Measurements from ENCODE around the gene TXK.
A peak's percentile ranks its signal among the peaks of the same experiment; 100 is the strongest.
"Not testable (repeated sequence)": the region's sequence is repeated elsewhere in the genome, so short reads cannot be mapped to it uniquely, and the experiment has no call there.

Gene TXK

DNA sequence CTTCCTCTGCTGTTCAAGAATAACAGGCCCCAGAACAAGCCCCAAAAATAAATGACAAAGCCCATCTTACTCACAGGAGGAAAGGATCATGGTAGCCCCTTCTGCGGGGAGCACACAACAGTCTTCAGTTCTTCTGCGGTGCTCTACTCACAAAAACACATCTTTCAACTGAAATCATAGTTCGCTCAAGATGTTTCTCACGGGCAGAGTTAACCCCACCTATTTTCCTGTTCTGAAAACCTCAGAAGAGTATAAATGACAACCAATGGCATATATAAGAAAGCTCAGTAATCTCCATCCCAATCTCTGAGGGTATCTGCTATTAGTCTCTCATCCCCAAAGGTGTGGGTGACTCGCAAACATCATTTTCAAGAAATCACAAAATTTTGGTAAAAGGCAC, at the start of gene TXK:
Gene TXK (minus strand): TSS at position 170 of the 400 bp plus-strand sequence. CDS start 80 bp downstream, at position 90.
- DNase-seq, result no peak

- DNase-seq, result no peak
Measured at GRCh38 chr4:48180234-48180633, 46.2 kb upstream of the TXK start.

- DNase-seq, result no peak
Measured at GRCh38 chr4:48178931-48179330, 44.9 kb upstream of the TXK start.

GRCh38 chr4:48175806-48176205, 41.8 kb upstream of the TXK start:
- no peak for DNase-seq

DNA sequence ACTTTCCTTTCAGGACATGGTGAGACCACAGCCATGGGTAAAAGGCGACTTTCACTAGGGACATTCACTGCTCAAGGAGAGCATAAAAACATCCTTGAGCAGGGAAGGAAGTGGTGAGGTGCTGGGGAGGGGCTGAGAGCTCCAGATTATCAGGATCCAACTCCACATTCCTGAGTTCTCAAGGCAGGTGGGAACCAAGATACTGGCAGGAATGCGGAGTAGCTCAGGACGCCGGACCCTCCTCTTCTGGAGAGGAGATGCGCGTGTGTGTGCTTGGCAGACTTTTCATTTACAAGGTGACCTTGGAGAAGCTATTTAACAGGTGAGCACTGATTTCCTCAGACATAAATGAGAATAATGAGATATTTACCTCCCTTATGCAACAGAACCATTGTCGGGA, 41.3 kb upstream of the TXK start:
- no peak for DNase-seq

GRCh38 chr4:48173056-48173991, 39.3 kb upstream of the TXK start:
- DNase-seq, result peak in 1 of 2 experiments; percentile 42

DNA sequence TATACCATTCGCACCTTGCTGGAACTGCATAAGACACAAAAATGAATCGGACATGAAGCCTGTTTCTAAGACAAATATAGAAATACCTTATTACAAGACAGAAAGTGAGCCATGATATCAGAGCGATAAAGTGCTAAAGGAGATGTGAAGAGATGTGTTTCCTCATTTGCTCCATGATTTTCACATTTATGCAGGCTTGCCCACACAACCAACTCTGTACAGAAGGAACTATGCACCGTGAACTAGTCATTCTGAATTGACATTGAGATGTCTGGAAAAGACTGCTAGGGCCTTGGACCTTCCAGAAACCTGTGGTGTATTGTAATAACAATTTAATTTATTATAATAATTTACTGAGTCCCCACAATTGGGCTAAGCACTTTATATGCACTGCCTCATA, 38.6 kb upstream of the TXK start:
- DNase-seq, result no peak

DNA sequence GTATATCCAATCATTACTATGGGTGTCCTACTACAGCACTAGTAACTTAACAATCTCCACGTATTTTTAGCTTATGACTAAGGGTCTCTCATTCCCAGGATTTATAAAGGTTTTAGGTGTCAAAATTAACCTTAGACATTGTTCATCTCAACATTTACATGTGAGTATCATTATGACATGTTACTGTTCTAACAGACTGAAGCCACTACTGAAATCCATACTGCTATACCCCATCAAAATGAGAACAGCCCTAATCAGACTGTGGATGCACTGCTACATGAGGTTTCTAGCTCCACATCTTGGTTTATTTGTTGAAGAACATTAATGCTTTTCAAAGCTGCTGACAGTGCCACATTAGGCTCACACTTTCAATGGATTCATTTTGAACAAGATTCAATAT, 35.6 kb upstream of the TXK start:
- DNase-seq, result no peak

DNA sequence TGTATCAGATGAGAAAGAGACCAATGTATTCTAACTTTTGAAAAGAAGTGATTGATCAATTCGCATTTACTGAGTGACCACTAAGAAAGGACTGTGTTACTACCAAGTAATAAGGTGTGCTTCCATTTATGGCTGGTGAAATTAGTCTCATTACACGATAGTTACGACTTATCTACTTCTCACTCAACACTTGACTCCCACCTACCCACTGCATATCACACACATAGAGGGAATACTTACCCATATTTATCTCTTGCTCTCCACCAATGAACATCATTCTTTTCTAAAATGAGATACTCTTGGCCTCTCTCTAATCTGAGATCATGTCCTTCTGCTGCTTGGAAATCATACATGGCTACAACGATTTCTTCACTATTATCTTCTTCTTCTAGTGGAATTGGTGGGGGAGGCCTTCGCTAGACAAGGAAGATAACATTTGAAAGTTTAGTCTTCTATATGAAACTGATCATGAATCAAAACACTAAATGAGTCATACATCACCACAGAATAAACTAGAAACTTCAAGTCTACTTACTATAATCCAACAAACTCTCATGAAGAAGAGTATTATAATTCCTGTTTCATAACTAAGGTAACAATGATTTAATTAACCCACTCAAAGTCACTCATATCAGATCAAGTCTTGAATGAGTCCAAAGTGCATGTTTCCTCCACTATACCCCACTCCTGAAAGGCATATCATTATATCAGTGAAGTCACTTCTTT, 33.7 kb upstream of the TXK start:
- DNase-seq, result no peak

- DNase-seq, result not testable (repeated sequence)
Measured at GRCh38 chr4:48164561-48164960, 30.5 kb upstream of the TXK start.

DNA sequence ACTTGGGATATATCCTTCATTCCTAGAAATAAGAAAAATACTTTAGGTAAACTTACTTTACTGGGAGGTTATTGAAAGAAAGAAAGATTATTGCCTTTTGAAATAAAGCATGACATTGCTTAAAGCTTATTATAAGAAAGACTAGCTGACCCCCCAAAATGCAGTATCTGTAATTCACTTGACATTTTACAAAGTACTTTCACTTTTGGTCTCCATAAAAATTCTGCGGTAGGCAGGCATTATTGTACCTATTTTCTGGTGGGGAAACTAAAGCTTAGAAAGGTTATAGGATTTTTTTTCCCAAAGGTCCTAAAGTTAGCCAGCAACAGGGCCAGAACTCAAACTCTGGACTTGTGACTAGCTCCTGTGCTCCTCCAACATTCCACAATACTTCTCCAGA, 29.7 kb upstream of the TXK start:
- DNase-seq, result no peak

GRCh38 chr4:48162162-48162561, 28.1 kb upstream of the TXK start:
- DNase-seq, result no peak

DNA sequence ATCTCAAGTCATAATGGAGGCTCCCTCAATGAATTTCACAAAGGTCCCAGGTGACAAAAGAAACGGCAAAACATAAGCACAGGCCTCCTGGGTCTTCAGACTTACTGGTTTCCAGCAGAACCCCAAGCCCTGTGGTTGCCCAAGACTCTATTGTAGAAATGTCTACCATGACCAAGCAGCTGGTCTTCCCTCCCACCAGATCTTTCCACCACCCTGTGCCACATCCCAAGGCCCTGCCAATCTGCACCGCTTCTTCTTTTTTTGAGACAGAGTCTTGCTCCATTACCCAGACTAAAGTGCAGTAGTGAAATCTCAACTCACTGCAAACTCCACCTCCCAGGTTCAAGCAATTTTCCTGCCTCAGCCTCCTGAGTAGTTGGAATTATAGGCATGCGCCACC, 23.2 kb upstream of the TXK start:
- no peak for DNase-seq

- no peak for DNase-seq
Measured at GRCh38 chr4:48156423-48156822, 22.4 kb upstream of the TXK start.

- DNase-seq, result no peak
Measured at GRCh38 chr4:48153791-48154550, 19.9 kb upstream of the TXK start.

DNA sequence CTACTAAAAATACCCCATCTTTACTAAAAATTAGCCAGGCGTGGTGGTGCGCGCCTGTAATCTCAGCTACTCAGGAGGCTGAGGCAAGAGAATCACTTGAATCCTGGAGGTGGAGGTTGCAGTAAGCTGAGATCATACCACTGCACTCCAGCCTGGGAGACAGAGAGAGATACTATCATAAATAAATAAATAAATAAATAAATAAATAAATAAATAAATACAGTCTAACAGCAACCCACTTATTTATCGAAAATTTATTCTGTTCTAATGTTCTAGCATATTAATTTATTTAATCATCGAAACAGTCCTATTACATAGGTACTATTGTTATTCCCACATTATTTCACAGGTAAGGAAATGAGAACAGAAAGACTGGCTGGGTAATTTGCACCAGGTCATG, 18.2 kb upstream of the TXK start:
- DNase-seq, result no peak

GRCh38 chr4:48149827-48150370, 15.8 kb upstream of the TXK start:
- no peak for DNase-seq

GRCh38 chr4:48147621-48148020, 13.6 kb upstream of the TXK start:
- no peak for DNase-seq

DNA sequence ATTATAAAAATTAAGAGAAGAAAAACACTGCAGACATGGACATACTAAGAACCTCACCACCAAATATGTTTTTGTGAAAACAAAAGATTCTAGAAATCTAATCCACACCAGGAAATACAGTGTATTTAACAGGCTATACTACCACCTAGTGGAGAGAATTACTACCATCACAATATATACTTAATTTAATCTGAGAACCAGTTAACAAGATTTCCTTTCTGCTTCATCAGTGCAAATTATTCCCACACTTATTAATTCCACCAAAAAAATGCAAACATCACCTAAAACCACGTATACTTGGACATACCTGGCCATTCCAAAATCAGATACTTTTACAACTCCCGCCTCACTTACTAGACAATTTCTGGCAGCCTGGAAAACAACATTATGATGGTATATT, 7.0 kb upstream of the TXK start:
- peak in 1 of 2 experiments; percentile 80 for DNase-seq

- DNase-seq, result peak in 1 of 2 experiments; percentile 31
Measured at GRCh38 chr4:48139691-48140090, 5.6 kb upstream of the TXK start.

GRCh38 chr4:48138936-48139335, 4.9 kb upstream of the TXK start:
- DNase-seq, result no peak

DNA sequence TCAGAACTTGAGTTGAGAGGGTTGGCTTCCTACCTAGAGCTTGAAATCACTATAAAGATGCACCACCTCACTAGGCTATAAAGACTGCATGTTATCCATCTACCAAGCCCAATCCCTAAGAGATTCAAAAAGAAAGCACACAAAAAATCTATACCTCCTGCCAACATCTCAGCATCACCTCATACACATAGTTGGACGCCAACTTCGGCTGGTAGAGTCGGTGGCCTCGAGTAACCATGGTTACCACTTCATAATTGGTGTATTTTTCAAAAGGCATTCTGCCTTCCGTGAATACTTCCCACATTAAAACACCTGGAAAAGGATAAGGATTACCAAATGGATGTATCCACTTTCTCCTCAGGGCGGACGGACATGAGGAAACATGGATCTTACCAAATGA, 4.5 kb upstream of the TXK start:
- DNase-seq, result no peak

DNA sequence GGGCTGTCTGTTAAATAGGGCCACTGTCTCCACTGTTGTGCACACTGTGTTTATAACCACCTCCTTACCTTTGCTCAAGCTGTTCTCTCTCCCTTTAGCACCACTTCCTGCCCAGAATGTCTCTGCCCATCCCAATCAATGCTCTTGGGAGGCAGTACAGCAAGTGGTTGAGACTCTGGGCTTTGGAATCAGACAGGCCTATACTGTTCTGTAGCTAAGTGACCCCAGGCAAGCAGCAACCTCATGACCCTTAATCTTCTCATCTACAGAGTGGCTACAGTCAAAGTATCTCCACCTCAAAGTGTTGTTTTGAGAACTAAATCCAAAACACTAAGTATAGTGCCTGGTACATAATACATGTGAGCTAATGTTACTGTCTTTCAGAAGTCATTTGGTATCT, 3.8 kb upstream of the TXK start:
- DNase-seq, result no peak

Data from SW 1271 (cell line).